Thyroid gland (tissue), 4 donors: ENCODE measurements around the gene EFCAB12. TPM values are rescaled to one million over a fixed set of nuclear protein-coding genes. Genes with fewer than 3 reads are reported as not detected.

Source experiments
- DNase-seq, 2 donors: peaks; one replicate each; pipeline ENCODE4 v3.0.0-alpha.2; 2019
- H3K27ac ChIP-seq, 3 donors: fragments of 200-600 bp; sonication (generic); 1 replicate in 2 of 3; 2 replicates in 1 of 3; pipeline ENCODE4 v1.5.1; 2016 to 2019; ENCODE audit warnings: mild to moderate bottlenecking in 1 of 3, moderate library complexity in 1 of 3
- H3K27me3 ChIP-seq: fragments of 200-600 bp; sonication (generic); one replicate; pipeline ENCODE4 v1.5.1; 2019
- H3K36me3 ChIP-seq, 2 donors: fragments of 200-600 bp; sonication (generic); one replicate each; pipeline ENCODE4 v1.5.1; 2016 to 2019
- H3K4me1 ChIP-seq, 2 donors: fragments of 200-600 bp; sonication (generic); one replicate each; pipeline ENCODE4 v1.5.1; 2017 to 2019
- H3K4me3 ChIP-seq, 3 donors: fragments of 200-600 bp; sonication (generic); replicated peaks in 1 of 3; 1 replicate in 2 of 3; 2 replicates in 1 of 3; pipeline ENCODE4 v1.5.1; 2016; ENCODE audit warnings: mild to moderate bottlenecking in 1 of 3
- H3K9me3 ChIP-seq: fragments of 200-600 bp; sonication (generic); one replicate; pipeline ENCODE4 v1.5.1; 2017
- CTCF ChIP-seq, 6 experiments: fragments of 200-600 bp in 3 of 6; fragments of 450-650 bp in 3 of 6; sonication (generic) in 3 of 6; IDR thresholded peaks; one replicate each; pipeline ENCODE4 v1.5.1; 2016 to 2019; ENCODE audit warnings: antibody characterized with exemption in 6 of 6, mild to moderate bottlenecking in 2 of 6, inconsistent platforms in 1 of 6, moderate library complexity in 1 of 6
- POLR2A ChIP-seq, 2 donors: fragments of 450-650 bp; IDR thresholded peaks; one replicate each; pipeline ENCODE4 v1.6.1; 2017; ENCODE audit warnings: antibody characterized with exemption in 2 of 2, mild to moderate bottlenecking in 2 of 2, moderate library complexity in 1 of 2
- WGBS, 2 donors: methylation state at CpG; one replicate each; pipeline ENCODE4 v1.1.5; 2017; 5-methylcytosine and 5-hydroxymethylcytosine counted together
- intact Hi-C: fragments of 100-400 bp; cut with DNase I; formaldehyde crosslinking; loops from one replicate; pipeline ENCODE4 v1.15.1; 2023
- total RNA-seq, 4 donors: library from RNA; depleted of rRNA; stranded (reverse); fragments of >200 nt; gene quantifications; one replicate each; pipeline ENCODE4 v1.2.3, GENCODE V29; 2016

The EFCAB12 gene
- total RNA-seq, 4 donors from 2014 or later = 0.67 to 1.2 (median 0.74) TPM

GRCh38 chr3:129379582-129380358 lies 48.7 kb downstream of the EFCAB12 start:
- no peaks in the 10 kb centered on the region for H3K4me1 ChIP-seq
- no peak for TF ChIP-seq CTCF (IDR thresholded peaks at IDR 0.05)
- no peak for TF ChIP-seq POLR2A (IDR thresholded peaks at IDR 0.05)
- H3K27ac ChIP-seq = no peak overlapping the region
- intact Hi-C loops = no loop called here
- no peaks in the 10 kb centered on the region for H3K9me3 ChIP-seq
- no peaks in the 10 kb centered on the region for H3K36me3 ChIP-seq
- no peak for DNase-seq
- H3K27me3 ChIP-seq = no peaks in the 10 kb centered on the region
- WGBS, 2 donors = 91% methylated on average over 7 of the region's 7 CpGs
- H3K4me3 ChIP-seq = no peak overlapping the region

GRCh38 chr3:129378949-129379348 lies 49.5 kb downstream of the EFCAB12 start:
- WGBS, 2 donors = 33 to 100% methylated on average over 1 of the region's 1 CpG
- intact Hi-C loops = no loop called here
- H3K36me3 ChIP-seq = no peaks in the 10 kb centered on the region

GRCh38 chr3:129377615-129378014 lies 50.8 kb downstream of the EFCAB12 start:
- 88% methylated on average over 2 of the region's 2 CpGs; no CpG with 5 or more reads in 1 of the 2 donors for WGBS, 2 donors
- no peak for TF ChIP-seq CTCF (IDR thresholded peaks at IDR 0.05)
- no peak for TF ChIP-seq POLR2A (IDR thresholded peaks at IDR 0.05)
- DNase-seq = no peak
- H3K27me3 ChIP-seq = no peaks in the 10 kb centered on the region
- no peaks in the 10 kb centered on the region for H3K9me3 ChIP-seq
- H3K4me3 ChIP-seq = no peak overlapping the region
- H3K36me3 ChIP-seq = no peaks in the 10 kb centered on the region
- H3K4me1 ChIP-seq = no peaks in the 10 kb centered on the region
- H3K27ac ChIP-seq = no peak overlapping the region
- intact Hi-C loops = no loop called here

More at GRCh38 chr3:129378949-129379348, 49.5 kb downstream of the EFCAB12 start:
- Histone ChIP-seq H3K4me3 (no peak overlapping the region), H3K27ac (no peak overlapping the region), H3K27me3 (no peaks in the 10 kb centered on the region), H3K4me1 (no peaks in the 10 kb centered on the region), H3K9me3 (no peaks in the 10 kb centered on the region)
- TF ChIP-seq CTCF (IDR thresholded peaks at IDR 0.05) = no peak
- TF ChIP-seq POLR2A (IDR thresholded peaks at IDR 0.05) = no peak
- DNase-seq = no peak

- Histone ChIP-seq H3K27ac (no peak overlapping the region), H3K9me3 (no peaks in the 10 kb centered on the region), H3K4me1 (no peaks in the 10 kb centered on the region), H3K36me3 (no peaks in the 10 kb centered on the region), H3K4me3 (no peak overlapping the region), H3K27me3 (no peaks in the 10 kb centered on the region)
- WGBS, 2 donors = 67 to 71% methylated on average over 5 of the region's 5 CpGs
- intact Hi-C loops = no loop called here
- TF ChIP-seq POLR2A (IDR thresholded peaks at IDR 0.05) = no peak
- TF ChIP-seq CTCF (IDR thresholded peaks at IDR 0.05) = no peak
- DNase-seq = no peak
Observed at GRCh38 chr3:129375099-129375498, 53.3 kb downstream of the EFCAB12 start.

- intact Hi-C loops = no loop called here
- H3K36me3 ChIP-seq = no peaks in the 10 kb centered on the region
Observed at GRCh38 chr3:129371041-129371826, 57.2 kb downstream of the EFCAB12 start.

More at GRCh38 chr3:129371041-129371826, 57.2 kb downstream of the EFCAB12 start:
- Histone ChIP-seq H3K27ac (no peak overlapping the region), H3K4me3 (no peak overlapping the region), H3K4me1 (no peaks in the 10 kb centered on the region), H3K9me3 (no peaks in the 10 kb centered on the region), H3K27me3 (no peaks in the 10 kb centered on the region)
- DNase-seq = no peak
- no peak for TF ChIP-seq CTCF (IDR thresholded peaks at IDR 0.05)
- TF ChIP-seq POLR2A (IDR thresholded peaks at IDR 0.05) = no peak
- WGBS, 2 donors = 80 to 85% methylated on average over 9 to 20 of the region's 20 CpGs
